ENCODE measurements around the gene KIAA1191.
"Not testable (repeated sequence)": the region's sequence is repeated elsewhere in the genome, so short reads cannot be mapped to it uniquely, and the experiment has no call there.

DNA sequence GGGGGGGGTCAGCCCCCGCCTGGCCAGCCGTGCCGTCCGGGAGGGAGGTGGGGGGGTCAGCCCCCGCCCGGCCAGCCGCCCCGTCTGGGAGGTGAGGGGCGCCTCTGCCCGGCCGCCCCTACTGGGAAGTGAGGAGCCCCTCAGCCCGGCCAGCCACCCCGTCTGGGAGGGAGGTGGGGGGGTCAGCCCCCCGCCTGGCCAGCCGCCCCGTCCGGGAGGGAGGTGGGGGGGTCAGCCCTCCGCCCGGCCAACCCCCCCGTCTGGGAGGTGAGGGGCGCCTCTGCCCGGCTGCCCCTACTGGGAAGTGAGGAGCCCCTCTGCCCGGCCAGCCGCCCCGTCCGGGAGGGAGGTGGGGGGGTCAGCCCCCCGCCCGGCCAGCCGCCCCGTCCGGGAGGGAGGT lies 56.2 kb downstream of the KIAA1191 start:
- TF ChIP-seq PPARA (CRISPR knock-in tag; IDR thresholded peaks at IDR 0.05; ENCODE audit: borderline replicate concordance); RARB (CRISPR knock-in tag; IDR thresholded peaks at IDR 0.05); ZNF8 (CRISPR knock-in tag; IDR thresholded peaks at IDR 0.05); TOX (CRISPR knock-in tag; IDR thresholded peaks at IDR 0.05; ENCODE audit: borderline replicate concordance); ZNF70 (CRISPR knock-in tag; IDR thresholded peaks at IDR 0.05); OSR1 (CRISPR knock-in tag; IDR thresholded peaks at IDR 0.05); ZFP3 (CRISPR knock-in tag; IDR thresholded peaks at IDR 0.05); ZNF565 (CRISPR knock-in tag; conservative IDR thresholded peaks at IDR 0.05; ENCODE audit: low read depth); ZC3H10 (CRISPR knock-in tag; IDR thresholded peaks at IDR 0.05): not testable (repeated sequence)
- TF ChIP-seq, protein P1, sequence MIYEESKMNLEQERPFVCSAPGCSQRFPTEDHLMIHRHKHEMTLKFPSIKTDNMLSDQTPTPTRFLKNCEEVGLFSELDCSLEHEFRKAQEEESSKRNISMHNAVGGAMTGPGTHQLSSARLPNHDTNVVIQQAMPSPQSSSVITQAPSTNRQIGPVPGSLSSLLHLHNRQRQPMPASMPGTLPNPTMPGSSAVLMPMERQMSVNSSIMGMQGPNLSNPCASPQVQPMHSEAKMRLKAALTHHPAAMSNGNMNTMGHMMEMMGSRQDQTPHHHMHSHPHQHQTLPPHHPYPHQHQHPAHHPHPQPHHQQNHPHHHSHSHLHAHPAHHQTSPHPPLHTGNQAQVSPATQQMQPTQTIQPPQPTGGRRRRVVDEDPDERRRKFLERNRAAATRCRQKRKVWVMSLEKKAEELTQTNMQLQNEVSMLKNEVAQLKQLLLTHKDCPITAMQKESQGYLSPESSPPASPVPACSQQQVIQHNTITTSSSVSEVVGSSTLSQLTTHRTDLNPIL (CRISPR knock-in tag; IDR thresholded peaks at IDR 0.05; ENCODE audit: low read depth), result not testable (repeated sequence)
